Aorta (tissue), 5 donors: ENCODE data around the gene PFKFB4. TPM values are rescaled to one million over a fixed set of nuclear protein-coding genes. Genes with fewer than 3 reads are reported as not detected.

Source experiments
- ATAC-seq: fragments of 200-7000 bp; cut with Tn5 transposase; one replicate; pipeline ENCODE4 v1.9.1; 2022; ENCODE audit warnings: moderate library complexity; ENCODE audit not compliant: low FRiP score
- DNase-seq, 2 donors: peaks; one replicate each; pipeline ENCODE4 v3.0.0-alpha.2; 2020
- H3K27ac ChIP-seq, 2 donors: one replicate each; pipeline ENCODE4 v1.5.1; 2013; ENCODE audit warnings: low read length in 2 of 2, mild to moderate bottlenecking in 2 of 2, moderate library complexity in 2 of 2, control low read depth in 1 of 2, inconsistent platforms in 1 of 2, low read depth in 1 of 2
- H3K27me3 ChIP-seq, 2 donors: one replicate each; pipeline ENCODE4 v1.6.1; 2013; ENCODE audit warnings: control low read depth in 1 of 2, low read length in 1 of 2, mild to moderate bottlenecking in 1 of 2, moderate library complexity in 1 of 2; ENCODE audit not compliant: insufficient read depth in 2 of 2, control insufficient read depth in 1 of 2
- H3K36me3 ChIP-seq, 2 donors: one replicate each; pipeline ENCODE4 v1.6.1; 2013; ENCODE audit warnings: control low read depth in 1 of 2, low read length in 1 of 2, mild to moderate bottlenecking in 1 of 2; ENCODE audit not compliant: insufficient read depth in 2 of 2, control insufficient read depth in 1 of 2
- H3K4me1 ChIP-seq, 2 donors: one replicate each; pipeline ENCODE4 v1.6.1; 2013; ENCODE audit warnings: low read length in 2 of 2, control low read depth in 1 of 2, mild to moderate bottlenecking in 1 of 2, moderate library complexity in 1 of 2; ENCODE audit not compliant: insufficient read depth in 2 of 2, control insufficient read depth in 1 of 2
- H3K4me3 ChIP-seq, 2 donors: one replicate each; pipeline ENCODE4 v1.5.1; 2013; ENCODE audit warnings: low read length in 2 of 2, control low read depth in 1 of 2, mild to moderate bottlenecking in 1 of 2
- H3K9me3 ChIP-seq: one replicate; pipeline ENCODE4 v1.6.1; 2013; ENCODE audit warnings: mild to moderate bottlenecking, low read length; ENCODE audit not compliant: control insufficient read depth
- WGBS, 2 donors: extraction: QIAGEN DNeasy Blood & Tissue Kit; methylation state at CpG; one replicate each; pipeline ENCODE4 v1.1.7; 2013; 5-methylcytosine and 5-hydroxymethylcytosine counted together
- intact Hi-C, 2 donors: fragments of 100-400 bp; cut with DNase I; formaldehyde crosslinking; loops; one replicate each; pipeline versions ENCODE4 v1.14.2 to v1.15.0; 2022
- polyA plus RNA-seq, 2 donors: library from polyadenylated mRNA; stranded (reverse); fragments of 200-250 nt; gene quantifications; one replicate each; pipeline ENCODE4 v1.2.3, GENCODE V29; 2013
- total RNA-seq, 2 donors: library from RNA; stranded (reverse); fragmentation: NEBNext Ultra II Directional; extraction: Animal tissue kit (Norgen Biotek cat#: 25700); gene quantifications; one replicate each; pipeline ENCODE4 v1.2.1, GENCODE V29; 2021
- donor health status: healthy with polysubstance abuse.
- donor health status: Bipolar disorder and iron deficiency.
- donor health status: DM: no; HTN: no; CAD: no.
- donor health status: DM: no; HTN: no; CAD: no.
- donor health status: DM: yes; HTN: yes; CAD: no.

The PFKFB4 gene
- total and polyA plus RNA-seq, 4 donors = 2.8 to 14.6 (median 6.4) TPM

DNA sequence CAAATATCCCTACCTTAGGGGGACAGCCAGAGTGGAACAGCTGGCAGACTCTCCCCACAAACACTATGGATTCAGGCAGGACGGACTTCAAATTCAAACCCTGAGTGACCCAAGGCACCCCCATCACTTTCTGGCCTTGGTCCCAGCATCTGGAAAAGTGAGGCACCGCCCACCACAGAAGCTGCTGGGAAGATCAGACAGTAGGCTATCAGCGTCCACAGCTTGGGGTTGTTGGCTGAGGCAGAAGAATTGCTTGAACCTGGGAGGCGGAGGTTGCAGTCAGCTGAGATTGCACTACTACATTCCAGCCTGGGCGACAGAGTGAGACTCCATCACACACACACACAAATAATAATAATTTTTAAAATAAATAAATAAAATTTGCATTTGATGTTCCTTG, 8.5 kb downstream of the PFKFB4 start:
- no peaks in the 10 kb centered on the region for H3K4me1 ChIP-seq
- no peak overlapping the region for H3K4me3 ChIP-seq
- DNase-seq = no peak
- intact Hi-C loops = loop anchor here (1.0 to 10.0 kb wide), 4 partner anchors 41 to 273 kb away; no protein-coding TSS in a partner anchor
- peaks cover 0 to 3% of the 10 kb centered on the region in 2 donors for H3K36me3 ChIP-seq
- no peak overlapping the region for H3K27ac ChIP-seq
- no peaks in the 10 kb centered on the region for H3K27me3 ChIP-seq
- no peaks in the 10 kb centered on the region for H3K9me3 ChIP-seq
- ATAC-seq = no peak
- WGBS, 2 donors = 86 to 89% methylated on average over 5 of the region's 5 CpGs

DNA sequence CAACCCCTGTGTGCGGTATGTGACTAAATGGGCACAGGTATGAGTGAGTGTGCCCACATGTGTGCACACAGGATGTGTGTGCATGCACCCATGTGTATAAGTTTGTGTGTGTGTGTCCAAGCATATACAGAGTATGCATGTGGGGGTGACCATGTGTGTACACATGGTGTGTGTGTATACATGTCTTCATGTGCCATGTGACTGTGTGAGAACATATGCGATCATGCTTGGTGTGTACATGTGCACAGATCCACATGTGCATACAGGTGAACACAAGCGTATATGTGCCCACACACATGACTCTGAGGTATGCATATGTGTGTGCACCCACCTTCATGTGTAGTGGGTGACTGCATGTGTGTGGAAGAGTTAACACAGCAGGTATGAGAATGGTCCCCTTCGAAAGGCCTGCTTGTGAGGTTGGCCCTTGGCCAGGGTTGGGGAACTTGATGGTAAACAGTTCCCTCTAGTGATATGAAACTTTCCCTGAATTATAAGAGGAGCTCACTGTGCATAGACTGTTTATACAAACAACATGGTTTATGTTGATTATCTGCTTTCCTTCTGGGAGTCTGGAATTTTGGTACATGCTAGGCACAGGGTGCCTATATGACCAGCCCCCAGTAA, 10.3 kb downstream of the PFKFB4 start:
- no peak overlapping the region for H3K27ac ChIP-seq
- peaks cover 0 to 3% of the 10 kb centered on the region in 2 donors for H3K36me3 ChIP-seq
- intact Hi-C loops = loop anchor here (5.0 to 10.0 kb wide), 2 partner anchors 39 to 272 kb away; no protein-coding TSS in a partner anchor
- ATAC-seq = no peak
- DNase-seq = no peak
- no peaks in the 10 kb centered on the region for H3K27me3 ChIP-seq
- H3K9me3 ChIP-seq = no peaks in the 10 kb centered on the region
- no peak overlapping the region for H3K4me3 ChIP-seq
- H3K4me1 ChIP-seq = no peaks in the 10 kb centered on the region
- 74 to 75% methylated on average over 4 of the region's 4 CpGs for WGBS, 2 donors

DNA sequence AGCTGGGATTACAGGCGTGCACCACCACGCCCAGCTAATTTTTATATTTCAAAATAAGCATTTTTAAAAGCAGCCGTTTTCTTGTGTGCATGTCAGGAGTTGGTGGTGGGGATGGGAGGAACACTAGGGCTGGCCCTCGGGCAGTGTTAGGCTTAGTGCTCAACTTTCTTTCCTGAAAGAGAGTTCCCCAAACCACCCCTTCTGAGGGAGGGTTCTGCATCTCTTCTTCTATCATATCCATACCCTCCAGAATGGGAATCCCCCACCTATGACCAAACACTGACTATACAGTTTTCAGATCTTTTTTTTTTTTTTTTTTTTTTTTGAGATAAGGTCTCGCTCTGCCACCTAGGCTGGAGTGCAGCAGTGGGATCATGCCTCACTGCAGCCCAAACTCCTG, 12.5 kb downstream of the PFKFB4 start:
- no peaks in the 10 kb centered on the region for H3K4me1 ChIP-seq
- ATAC-seq (no peak), DNase-seq (no peak)
- H3K9me3 ChIP-seq = no peaks in the 10 kb centered on the region
- H3K27me3 ChIP-seq = no peaks in the 10 kb centered on the region
- H3K4me3 ChIP-seq = no peak overlapping the region
- H3K27ac ChIP-seq = no peak overlapping the region
- peaks cover 0 to 3% of the 10 kb centered on the region in 2 donors for H3K36me3 ChIP-seq
- intact Hi-C loops = loop anchor here in 1 of 2 donors (10.0 kb wide), 1 partner anchor 269 kb away; no protein-coding TSS in a partner anchor
- 89 to 97% methylated on average over 5 of the region's 5 CpGs for WGBS, 2 donors

DNA sequence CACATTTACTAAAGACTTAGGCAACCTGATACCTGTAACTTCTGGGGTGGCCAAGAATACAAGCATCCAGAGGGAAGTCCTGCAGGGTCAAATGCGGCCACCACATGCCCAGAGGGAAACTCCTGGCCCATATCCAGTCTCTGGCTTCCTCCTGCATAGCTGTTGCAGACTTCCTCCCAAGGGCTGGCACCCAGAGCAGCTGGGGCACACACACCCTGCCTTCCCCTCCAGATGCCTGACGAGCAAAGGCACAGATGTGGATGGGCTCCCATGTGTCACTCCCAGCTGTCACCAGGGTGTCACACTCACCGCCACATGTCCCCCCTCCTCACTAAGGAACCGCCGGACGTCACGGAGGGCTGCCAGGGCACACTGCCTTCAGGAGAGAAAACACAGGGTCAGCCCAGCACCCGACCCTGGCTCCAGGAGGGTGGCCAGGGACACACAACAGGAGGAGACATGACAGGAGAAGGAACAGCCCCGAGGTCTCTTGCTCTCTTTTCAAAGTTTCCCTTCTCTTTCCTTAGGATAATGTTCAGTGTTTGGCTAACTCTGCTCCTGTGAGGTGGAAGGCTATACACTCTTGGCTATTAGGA, 13.2 kb downstream of the PFKFB4 start:
- no peaks in the 10 kb centered on the region for H3K9me3 ChIP-seq
- DNase-seq (peak in 1 of 2 donors; percentile 83), ATAC-seq (peak; percentile 68)
- H3K4me3 ChIP-seq = no peak overlapping the region
- peaks cover 0 to 3% of the 10 kb centered on the region in 2 donors for H3K36me3 ChIP-seq
- no peaks in the 10 kb centered on the region for H3K27me3 ChIP-seq
- 15 to 22% methylated on average over 9 of the region's 9 CpGs for WGBS, 2 donors
- no peaks in the 10 kb centered on the region for H3K4me1 ChIP-seq
- no peak overlapping the region for H3K27ac ChIP-seq
- intact Hi-C loops = loop anchor here in 1 of 2 donors (10.0 kb wide), 1 partner anchor 269 kb away; no protein-coding TSS in a partner anchor

DNA sequence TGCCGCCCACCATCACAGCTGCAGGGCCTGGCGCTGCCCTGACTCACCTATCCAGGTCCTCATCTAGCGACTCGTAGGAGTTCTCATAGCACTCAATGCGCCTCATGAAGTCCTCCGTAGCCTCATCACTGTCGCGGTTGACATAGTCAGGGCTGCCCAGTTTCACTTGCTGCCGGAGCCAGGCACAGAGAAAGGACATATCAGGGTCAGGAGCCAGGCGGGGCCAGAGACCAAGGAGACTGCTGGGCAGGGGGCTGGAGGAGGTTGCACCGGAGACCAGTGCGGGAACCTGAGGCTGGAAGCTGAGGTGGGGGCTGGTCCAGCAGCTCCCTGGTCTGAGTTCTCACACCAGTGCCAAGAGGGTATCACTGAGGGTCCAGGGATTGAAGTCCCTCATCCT, 18.2 kb downstream of the PFKFB4 start:
- no peak for DNase-seq
- WGBS, 2 donors = 93 to 96% methylated on average over 12 of the region's 12 CpGs
- H3K36me3 ChIP-seq = peaks cover 0 to 4% of the 10 kb centered on the region in 2 donors
- intact Hi-C loops = no loop called here
- H3K4me3 ChIP-seq = no peak overlapping the region
- no peaks in the 10 kb centered on the region for H3K9me3 ChIP-seq
- H3K27ac ChIP-seq = no peak overlapping the region
- ATAC-seq = no peak
- H3K27me3 ChIP-seq = no peaks in the 10 kb centered on the region
- H3K4me1 ChIP-seq = no peaks in the 10 kb centered on the region

DNA sequence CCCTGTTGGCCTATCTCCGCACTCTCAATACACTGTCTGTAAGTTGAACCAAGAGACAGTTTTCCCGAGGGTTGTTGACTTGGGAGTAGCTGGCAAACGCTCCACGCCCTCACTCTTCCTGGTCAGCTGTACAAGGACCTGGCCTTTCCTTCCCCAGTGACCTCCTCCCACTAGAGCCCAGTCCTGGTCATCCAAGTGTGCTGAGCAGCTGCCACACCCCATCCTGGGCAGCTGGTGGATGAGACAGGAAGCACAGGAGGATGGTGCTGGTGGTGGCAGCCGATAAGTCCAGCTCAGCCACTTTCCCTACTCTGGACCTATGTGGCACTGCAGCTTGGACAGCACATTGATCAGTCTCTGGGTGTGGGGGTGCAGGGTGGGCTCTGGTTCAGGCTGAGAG, 19.8 kb downstream of the PFKFB4 start:
- Histone ChIP-seq H3K4me1 (no peaks in the 10 kb centered on the region), H3K27ac (no peak overlapping the region), H3K4me3 (no peak overlapping the region), H3K27me3 (no peaks in the 10 kb centered on the region), H3K9me3 (no peaks in the 10 kb centered on the region), H3K36me3 (peaks cover 0 to 4% of the 10 kb centered on the region in 2 donors)
- 93 to 96% methylated on average over 5 of the region's 5 CpGs for WGBS, 2 donors
- intact Hi-C loops = no loop called here
- no peak for ATAC-seq
- no peak for DNase-seq

DNA sequence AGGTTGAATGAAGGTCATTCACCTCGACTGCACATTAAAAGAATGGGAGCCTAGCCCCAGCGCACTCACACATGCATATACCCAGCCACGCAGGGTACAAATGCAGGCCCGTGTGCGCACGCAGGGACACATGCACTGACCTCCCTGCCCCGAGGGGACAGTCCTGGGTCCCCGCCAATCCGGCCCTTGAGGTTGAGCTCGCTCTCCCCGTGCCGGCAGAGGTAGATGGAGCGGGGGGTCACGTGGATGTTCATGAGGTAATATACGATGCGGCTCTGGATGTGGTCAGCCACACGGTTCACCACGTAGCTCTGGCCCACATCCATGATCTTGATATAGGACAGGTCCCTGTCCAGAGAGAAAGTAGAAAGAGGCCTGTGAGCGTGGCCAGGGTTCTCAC, 20.5 kb downstream of the PFKFB4 start:
- intact Hi-C loops = no loop called here
- H3K36me3 ChIP-seq = peaks cover 0 to 4% of the 10 kb centered on the region in 2 donors
- no peak overlapping the region for H3K4me3 ChIP-seq
- H3K27me3 ChIP-seq = no peaks in the 10 kb centered on the region
- H3K4me1 ChIP-seq = no peaks in the 10 kb centered on the region
- H3K9me3 ChIP-seq = no peaks in the 10 kb centered on the region
- ATAC-seq = no peak
- H3K27ac ChIP-seq = no peak overlapping the region
- WGBS, 2 donors = 93 to 94% methylated on average over 19 of the region's 19 CpGs
- DNase-seq = no peak

DNA sequence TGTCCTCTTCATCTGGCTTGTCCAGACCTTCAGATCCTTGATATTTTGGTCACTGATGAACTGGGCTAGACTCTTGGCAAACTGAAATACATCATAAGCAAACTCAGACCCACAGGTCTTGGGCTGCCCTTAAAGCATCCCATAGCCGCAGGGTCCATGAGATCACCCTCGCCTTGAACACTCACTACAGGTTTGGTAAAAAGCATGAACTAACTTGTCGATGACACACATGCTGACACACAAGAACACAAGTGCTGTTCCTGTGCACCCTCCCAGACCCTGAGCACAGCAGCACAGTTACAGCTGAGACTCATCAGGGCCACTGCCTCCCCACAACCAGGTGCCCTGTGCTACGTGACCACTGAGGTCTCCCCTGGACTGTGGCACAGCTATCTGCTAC, 21.0 kb downstream of the PFKFB4 start:
- no peak overlapping the region for H3K4me3 ChIP-seq
- H3K27ac ChIP-seq = no peak overlapping the region
- no peak for DNase-seq
- no peaks in the 10 kb centered on the region for H3K27me3 ChIP-seq
- peaks cover 0 to 4% of the 10 kb centered on the region in 2 donors for H3K36me3 ChIP-seq
- no peaks in the 10 kb centered on the region for H3K9me3 ChIP-seq
- ATAC-seq = no peak
- 96 to 99% methylated on average over 4 of the region's 4 CpGs for WGBS, 2 donors
- no peaks in the 10 kb centered on the region for H3K4me1 ChIP-seq
- intact Hi-C loops = no loop called here

DNA sequence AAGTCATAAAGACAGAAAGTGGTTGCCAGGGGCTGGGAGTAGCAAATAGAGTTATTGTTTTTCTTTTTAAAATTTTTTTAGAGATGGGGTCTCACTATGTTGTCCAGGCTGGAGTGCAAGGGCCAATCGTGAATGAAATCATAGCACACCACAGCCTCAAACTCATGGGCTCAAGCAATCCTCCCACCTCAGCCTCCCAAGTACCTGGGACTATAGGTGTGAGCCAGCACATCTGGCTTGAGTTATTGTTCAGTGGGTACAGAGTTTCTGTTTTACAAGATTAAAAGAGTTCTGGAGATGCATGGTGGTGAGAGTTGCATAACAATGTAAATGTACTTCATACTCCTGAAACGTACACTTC, 23.6 kb downstream of the PFKFB4 start:
- WGBS, 2 donors = 84 to 89% methylated on average over 2 of the region's 2 CpGs
- Histone ChIP-seq H3K9me3 (no peaks in the 10 kb centered on the region), H3K4me1 (no peaks in the 10 kb centered on the region), H3K4me3 (no peak overlapping the region), H3K36me3 (peaks cover 0 to 5% of the 10 kb centered on the region in 2 donors), H3K27ac (no peak overlapping the region), H3K27me3 (no peaks in the 10 kb centered on the region)
- intact Hi-C loops = no loop called here
- ATAC-seq (no peak), DNase-seq (no peak)
